HG02798 (cell line): ENCODE results near the gene APOC3.

Experiments
- ATAC-seq: cut with Tn5 transposase; IDR thresholded peaks from one replicate; pipeline ENCODE4 v1.9.1; 2021; ENCODE audit warnings: mild to moderate bottlenecking; ENCODE audit not compliant: unreplicated experiment, poor library complexity

Gene APOC3

DNA sequence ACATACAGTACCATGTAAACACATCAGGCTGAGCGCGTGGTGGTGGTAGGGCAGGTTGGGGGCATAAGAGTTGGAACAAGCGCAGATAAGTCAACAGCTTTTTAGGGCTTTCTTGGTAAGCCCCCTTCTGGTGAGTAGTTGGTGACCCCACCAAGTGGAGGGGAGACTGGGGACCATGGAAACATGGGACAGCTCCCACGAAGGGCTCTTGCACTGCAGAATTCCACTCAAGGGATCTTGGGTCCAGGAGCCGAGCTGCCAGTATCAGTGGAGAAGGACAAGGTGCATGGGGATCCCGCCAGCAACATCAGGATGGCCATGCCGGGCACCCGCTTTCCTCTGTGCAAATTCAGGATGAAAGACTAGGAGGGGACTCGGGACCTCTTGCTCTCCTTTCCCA lies 14.0 kb downstream of the APOC3 start:
- ATAC-seq: no peak

DNA sequence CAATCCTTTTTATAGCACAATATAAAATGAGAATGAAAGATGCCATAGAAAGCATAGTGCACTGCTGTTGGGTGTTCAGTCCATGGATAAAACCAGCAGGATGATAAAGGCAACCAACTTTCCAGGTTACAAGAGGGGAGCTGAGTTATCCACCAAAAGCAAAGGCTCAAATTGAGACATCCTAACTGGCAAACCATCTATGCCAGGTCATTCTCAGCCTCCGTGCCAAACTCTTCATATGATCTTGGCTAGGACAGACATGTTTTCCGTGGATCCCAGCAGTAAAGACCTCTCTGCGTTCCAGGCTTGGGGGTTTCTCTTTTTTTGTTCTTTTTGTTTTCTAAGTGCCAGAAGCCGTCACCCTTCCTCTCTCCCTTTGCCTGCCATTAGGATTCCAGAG lies 15.0 kb downstream of the APOC3 start:
- no peak for ATAC-seq

DNA sequence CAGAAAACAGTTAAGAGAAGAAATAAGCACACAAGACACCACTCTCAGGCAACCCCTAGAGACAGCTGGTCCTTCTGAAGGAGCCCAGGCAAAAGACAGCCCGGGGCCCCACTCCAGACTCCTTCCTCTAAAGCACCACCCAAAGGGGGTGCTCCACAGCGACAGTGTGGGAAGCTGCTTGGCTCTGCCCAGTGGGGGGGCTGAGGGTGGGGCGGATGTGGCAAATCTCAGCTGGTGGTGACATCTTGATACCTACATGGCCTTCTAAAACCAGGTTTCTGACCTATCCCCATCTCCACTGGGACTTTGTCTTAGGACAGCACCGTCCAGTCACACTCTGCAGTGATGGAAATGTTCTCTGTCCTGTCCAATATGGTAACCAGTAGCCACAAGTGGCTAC lies 17.9 kb downstream of the APOC3 start:
- no peak for ATAC-seq

DNA sequence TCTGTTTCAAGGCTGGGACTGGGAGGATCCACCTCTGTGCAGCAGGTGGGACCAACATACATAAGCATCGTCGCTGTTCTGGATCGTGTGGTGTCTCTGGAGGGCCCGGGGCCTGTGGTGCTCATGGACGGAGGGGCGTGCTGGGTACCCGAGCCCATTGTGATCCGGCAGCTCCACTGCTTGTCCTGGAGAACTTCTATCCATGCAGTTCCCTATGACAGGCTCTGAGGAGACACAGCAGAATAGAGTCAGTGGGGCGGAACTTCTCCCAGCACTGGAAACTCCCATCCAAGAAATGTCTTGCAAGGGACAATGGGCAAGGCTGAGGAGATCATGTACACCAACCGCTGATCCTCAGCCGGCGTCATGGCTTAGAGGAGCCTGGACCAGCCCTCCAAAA lies 19.4 kb downstream of the APOC3 start:
- no peak for ATAC-seq

DNA sequence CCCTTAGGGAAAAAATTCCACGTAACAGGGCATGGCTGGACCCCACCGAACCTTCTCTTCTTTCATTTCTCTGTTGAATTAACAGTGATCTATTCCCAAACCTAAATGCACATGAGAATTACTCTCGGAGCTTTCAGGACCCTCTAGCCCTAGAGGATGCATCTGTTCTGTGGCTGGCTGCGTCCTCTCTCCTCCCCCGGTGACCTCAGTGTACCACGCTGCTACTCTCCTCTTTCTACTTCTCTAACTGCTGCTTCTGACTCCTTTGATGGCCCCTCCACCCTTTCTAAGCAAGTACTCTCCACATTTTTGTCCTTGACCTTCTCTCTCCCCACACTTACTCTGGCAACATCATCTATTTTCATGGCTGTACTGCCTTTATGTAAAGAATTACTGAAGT lies 19.8 kb downstream of the APOC3 start:
- ATAC-seq: no peak

DNA sequence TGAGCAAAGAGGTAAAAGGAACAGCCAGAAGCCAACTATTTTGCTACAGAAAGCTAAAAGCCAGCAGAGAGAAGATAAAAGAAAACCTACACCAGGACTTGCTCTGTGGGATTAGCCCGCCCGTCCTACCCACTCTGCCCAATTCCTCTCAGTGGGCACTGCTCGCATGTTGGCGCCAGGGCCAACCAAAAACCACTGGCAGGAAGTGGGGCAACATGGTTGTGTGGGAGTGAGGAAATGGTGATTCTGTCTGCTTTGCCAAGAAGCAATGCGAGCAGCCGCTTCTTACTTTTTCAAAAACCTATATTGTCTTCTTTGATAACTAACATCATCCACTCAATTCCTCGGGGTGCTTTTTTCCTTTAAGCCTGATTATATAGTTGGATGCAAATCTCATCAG lies 21.9 kb downstream of the APOC3 start:
- no peak for ATAC-seq

DNA sequence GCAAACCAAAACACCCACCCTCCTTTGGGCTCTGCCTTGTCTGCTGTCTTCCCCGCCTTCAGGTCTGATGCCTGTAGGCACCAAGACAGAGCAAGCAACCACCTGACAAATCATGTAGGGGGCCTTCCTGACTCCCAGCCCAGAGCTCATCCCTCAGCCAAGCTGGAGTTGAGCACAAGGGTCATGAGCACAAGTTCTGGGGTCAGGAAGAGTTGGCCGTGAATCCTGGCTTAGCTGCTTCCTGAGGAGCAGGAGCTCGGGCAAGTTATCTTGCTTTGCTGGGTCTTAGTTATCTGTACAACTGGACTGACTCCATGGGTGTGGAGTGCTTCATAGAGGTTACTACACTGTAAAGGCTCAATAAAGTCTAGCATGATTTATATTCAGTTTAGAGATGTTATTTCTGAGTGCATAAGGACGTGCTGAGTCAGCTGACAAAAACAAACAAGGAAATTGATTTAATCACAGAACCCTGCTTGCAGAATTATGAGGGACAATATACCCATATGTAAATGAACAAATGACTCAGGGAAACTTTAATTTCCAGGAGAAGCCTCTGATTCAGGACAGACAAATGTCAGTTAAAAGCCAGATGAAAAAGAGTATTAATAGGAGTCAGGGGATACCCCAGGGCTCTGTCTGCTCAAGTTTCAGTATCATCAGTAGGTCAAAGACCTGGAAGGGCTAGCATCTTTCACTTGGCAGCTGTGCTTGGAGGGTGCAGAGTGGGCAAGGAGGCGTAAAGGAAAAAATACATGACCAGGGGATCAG lies 22.7 kb downstream of the APOC3 start:
- ATAC-seq: peak; percentile 41

DNA sequence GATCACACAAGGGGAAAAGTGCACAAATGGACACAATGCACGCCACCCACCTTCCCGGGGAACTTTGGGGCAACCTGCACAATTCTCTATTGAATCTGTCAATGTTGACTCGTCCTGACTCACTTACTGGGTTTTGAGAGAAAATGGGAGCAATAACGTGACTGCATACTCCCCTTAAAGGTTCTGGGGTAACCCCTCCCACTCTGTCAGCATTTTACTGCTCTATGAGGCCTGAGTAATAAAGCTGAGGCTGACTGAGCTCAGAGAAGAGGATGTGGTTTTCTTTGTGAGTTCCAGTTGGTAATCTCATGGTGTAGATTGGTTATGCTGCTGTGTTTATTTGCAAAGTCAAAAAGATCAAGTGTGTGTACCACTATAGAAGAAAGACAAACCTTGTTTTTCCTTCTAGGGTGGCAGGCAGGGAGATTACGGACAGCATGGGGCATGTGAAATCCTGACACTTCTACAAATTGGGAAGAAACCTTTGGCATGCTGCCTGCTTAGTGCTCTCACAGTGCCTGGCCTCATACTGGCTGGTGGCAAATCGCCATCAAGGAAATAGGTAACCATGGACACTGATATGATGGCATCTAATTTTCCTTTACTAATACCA lies 23.9 kb downstream of the APOC3 start:
- ATAC-seq: peak; percentile 95

DNA sequence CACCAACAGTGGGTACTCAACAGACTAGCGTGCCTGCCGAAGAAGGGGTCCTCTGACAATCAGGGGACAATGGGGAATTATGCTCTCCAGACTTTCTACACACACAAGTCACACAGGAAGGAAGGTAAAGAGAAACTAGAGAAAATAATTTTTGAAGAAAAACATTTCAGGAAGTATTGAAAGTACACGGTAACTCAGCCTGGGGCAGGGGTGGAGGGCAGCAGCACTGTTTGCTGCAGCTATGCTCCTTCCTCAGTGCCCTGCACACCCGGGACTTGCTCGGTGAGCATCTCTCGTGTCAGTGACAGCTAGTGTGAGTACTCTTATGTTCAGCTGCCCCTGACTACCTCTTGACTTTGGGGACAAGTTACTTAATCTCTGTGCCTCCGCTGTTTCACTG lies 25.7 kb downstream of the APOC3 start:
- no peak for ATAC-seq

DNA sequence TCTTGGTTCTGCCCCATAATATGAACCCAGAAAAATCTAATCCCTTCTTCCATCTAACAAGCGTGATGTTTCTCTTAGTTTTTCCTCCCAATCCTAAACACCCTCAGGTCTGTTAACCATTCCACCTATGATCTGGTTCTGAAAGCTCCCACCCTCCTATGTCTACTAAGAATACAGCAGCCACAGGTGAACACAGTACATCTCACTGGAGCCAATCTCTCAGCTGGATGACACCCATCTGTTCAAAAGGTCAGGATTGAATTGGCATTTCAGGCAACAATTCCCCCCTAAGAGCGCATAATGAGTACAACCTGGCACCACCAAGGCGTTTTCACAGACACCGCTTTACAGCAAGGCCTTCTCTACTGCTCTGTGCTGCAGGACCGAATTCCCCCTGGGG lies 26.7 kb downstream of the APOC3 start:
- ATAC-seq: no peak

DNA sequence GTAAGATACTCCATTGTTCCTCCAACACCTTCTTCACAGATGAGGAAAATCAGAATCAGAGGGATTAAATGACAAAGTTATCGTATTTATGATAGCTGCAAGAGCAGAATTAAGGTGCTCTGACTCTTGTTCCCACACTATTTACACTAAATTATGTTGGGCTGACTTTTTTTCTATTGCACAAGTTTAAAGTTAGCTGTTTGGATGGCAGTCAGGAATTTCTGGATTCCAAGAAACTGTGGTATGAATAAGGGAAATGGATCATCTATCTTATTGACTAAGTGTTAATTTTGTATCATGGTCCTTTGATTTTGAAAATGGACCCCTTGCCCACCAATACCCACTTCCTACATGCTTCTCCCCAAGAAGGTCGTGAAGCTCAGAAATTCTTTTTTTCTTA lies 27.6 kb downstream of the APOC3 start:
- ATAC-seq: no peak

DNA sequence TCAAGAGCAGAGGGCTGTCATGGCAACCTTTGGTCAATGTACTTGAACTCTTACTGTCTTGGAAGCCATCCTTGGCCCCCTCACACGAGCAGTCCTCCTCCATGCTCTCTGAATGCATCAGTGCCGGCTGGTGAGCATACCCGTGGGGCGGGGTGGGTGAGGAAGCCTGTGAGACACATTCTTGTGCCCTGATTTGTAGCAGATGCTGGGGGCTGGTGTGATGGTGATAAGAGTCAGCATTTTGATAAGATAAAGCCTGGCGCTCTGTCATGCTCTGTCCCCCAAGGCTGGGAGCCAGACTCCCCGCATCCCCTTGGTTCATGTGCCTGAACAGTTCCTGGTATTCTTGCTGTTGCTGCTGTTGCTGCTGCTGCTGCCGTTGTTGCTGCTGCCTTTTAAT lies 28.2 kb downstream of the APOC3 start:
- ATAC-seq: no peak

DNA sequence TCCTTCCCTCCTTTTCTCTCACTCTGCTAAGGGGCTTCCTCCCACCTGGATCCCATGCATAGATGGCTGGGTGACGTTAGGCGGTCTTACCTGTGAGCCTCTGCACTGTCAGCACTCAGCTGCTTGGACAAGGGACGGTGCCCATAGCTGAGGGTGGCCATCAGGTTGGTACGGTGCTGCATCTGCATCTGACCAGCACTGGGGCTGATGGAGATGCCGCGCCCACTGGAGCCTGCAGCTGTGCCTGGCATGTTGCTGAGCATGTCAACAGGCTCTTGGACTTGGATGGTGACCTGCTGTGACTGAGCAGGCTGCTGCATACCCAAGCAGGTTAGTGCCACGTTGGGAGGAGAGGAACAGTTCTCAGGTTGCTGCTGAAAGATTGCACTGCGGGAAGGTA lies 29.5 kb downstream of the APOC3 start:
- ATAC-seq: no peak

DNA sequence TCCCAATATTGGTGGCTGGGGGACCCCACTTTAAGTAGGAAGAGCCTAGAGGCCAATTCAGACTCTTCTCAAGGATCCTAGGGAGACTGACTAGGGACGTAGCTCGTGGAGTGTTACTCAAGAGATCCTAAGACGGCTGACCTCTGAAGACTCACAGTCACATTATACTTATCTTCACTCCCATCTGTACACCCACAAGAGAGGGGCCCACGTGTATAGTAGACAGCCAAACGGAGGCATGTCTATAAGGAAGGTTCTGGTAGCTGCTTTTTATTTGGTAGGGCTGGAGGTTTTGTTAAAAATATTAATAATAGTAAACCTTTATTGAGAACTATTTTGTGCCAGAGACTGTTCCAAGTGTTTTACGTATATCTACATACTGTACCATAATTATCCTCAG lies 30.6 kb downstream of the APOC3 start:
- ATAC-seq: no peak

DNA sequence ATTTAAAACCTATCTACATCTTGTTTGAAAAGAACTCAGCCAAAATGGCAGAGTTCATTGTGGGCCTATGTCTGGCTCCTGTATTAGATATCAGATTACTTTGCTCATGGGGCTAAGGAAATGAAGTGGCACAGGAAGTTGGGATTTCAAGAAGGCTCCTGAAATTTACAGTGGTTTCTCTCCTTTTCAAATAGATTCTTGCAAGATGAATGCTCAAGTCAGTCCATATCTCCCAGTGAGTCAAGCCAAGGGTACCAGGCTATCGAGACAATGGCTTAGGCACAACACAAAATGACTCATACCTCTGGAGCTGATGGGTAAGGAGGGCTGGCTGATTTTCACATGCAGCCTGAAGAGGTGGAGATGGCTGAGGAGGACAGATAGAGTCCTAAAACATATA lies 31.8 kb downstream of the APOC3 start:
- no peak for ATAC-seq

DNA sequence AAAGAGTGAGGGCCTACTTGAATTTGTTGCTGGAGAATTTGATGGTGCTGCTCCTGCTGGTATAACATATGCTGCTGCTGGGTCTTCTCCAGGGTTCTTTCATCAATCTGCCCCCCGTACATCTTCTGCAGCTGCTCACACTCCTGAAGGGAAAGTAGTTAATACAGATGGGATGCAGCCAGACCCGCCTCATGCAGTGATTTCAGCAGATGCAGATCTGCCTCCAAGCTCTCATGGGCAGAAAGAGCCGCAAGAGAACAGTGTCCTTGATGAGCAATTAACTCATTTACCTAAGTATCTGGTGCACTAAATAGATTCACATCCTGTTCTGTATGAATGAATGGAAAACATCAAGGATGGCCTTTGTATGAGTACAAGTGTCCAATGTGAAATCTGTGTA lies 32.5 kb downstream of the APOC3 start:
- ATAC-seq: no peak

DNA sequence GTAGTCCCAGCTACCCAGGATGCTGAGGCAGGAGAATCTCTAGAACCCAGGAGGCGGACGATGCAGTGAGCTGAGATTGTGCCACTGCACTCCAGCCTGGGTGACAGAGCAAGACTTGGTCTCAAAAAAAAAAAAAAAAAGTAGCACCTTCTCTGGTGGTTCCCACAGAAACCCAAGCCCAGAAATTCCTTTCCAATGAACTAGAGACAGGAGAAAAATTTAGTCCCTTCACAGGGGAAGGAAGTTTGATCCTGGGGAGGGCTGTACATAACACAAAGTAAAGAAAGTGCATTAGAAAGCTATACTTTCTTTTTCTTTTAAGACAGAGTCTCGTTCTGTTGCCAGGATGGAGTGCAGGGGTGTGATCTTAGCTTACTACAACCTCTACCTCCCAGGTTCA lies 33.2 kb downstream of the APOC3 start:
- no peak for ATAC-seq

DNA sequence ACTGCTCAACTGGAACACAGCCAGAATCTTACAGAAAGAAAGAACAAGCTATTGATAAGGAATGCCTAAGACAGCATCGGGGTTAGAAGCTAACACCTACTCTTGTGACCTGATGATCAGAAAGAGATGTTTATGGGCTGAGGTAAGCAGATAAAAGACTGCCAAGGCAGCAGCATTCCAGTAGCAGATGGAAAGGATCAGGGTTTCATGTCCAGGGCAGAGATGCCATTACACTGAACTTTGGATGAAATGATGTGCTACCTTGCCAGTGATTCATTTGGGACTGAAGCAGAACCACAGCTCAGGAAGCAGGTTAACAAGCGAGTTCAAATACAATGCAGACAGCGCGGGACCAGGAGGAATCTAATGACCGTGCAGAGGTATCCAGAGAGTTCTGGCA lies 34.8 kb downstream of the APOC3 start:
- no peak for ATAC-seq

DNA sequence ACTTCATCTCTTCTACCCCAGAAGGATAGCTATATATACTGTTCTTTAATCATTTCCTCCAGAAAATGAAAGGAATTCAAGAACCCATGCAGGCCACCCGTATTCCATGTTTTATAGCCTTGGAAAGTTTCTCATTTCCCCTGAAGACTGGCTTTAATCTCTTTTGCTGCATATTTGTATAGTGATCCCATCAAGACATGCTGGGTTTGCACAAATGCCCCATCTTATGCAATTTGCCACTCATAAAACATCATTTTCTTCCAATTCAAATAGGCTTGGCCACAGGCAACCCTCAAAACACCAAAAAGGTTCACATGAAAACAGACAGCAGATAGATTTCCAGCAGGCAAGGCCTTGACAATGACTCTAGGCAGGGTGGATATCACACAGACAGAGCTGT lies 36.0 kb downstream of the APOC3 start:
- ATAC-seq: no peak

DNA sequence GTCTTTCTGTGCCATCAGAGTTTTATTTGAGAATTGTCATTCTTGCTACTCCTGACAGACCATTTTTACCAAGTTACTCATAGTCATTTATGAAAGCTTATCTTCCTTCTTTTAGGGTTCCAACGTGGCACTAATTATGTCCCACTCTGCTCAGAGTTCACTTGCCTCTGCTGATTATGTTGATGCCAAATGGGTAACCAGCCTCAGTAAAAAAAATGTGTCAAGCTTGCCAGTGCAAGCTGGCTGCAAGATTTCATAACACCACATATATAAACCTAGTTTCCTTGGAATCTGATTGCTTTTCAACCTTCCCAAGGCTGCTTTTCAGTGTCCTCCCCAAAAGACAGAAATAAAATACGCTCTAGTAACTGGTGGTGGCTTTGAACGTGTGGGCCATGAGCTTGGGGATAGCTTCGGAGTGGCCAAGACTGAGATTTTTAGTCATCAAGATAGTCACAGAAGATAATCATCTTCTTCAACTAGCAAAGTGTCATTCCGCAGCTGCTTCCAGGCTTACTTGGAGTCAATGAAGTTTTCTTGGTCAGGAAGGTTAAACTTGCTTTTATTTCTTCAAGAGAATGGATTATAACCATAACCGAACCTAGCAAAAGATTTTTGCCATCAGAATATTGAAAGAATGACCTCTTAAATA lies 37.2 kb downstream of the APOC3 start:
- ATAC-seq: no peak

DNA sequence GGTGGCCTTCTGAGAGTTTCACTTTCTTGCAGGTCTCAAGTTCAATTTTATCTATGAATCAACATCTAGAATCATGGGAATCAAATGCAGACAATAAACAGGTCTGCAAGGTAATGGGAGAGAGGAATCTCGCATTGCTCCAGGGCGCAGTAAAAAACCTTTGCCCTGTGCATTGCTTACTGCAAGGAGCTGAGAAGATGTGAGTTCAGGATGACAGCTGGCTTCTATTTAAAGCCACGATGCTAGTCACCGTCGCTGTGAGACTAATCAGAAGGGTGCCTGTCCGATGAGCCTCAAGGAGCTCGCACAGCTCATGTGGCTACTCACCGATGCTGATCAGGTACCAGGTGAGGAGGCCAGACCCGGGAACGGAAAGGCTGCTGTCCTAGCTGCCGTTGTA lies 37.9 kb downstream of the APOC3 start:
- ATAC-seq: no peak

DNA sequence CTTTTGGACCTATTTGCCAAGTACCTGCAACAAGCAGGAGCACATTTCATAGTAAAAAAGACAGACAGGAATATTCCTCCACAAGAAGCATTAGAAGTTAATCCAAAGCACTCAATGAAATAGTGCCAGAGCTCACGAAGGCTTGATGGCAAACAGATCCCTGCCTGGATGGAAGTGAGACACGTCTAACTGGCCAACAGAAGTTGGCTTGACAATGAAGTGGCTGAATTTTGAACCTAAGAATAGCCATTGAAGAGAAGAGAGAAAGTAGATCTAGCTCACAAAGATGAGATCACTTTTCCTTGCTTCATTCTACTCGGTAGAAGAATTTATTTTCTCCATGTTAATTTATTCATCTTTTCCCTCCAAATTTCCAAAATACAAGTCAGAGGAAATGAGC lies 38.4 kb downstream of the APOC3 start:
- no peak for ATAC-seq
